Islet of Langerhans (tissue), 1 donor: Measurements from ENCODE around the gene C1orf226.

ENCODE experiments used
- FAIRE-seq: peaks from one replicate; lab custom pipeline; 2011; peaks lifted over from hg19 to GRCh38; lab: Jason Lieb, UNC

The C1orf226 gene

DNA sequence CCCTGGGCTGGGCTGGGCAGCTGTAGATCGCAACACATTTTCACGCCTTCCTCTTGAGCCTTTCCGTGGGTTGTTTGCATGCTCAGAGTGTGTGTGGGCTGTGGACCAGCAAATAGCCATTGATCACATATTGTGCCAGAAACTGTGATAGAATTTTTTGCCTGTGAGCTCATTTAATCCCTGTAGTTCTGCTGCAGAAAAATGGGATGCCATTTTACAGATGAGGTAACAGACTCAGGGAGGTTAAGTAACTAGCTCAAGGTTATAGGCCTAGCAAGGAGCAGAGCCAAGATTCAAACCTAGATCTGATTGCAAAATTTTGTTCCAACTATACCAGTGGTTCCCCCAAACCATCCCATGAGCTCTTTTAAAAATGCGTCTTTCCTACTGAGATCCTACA is 15.4 kb upstream of the C1orf226 start:
- FAIRE-seq: no peak

DNA sequence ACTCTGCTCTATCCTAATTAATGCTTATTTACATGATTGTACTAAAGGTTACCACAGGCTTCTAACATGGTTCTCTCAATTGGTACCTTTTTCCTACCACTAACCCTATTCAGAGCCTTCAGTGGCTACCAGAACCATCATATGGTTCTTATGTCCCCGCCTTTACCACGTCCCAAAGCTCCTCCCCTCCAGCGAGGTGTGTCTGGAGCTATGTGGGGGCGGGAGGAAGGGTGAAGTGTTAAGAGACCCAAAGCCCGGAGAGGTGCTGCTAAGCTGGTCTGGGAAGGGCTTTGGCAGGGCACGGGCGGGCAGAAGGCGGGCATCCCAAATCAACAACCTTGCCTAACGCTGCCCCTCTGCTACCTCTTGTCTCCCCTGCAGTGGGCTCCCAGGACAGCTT is 14.9 kb upstream of the C1orf226 start:
- no peak for FAIRE-seq

DNA sequence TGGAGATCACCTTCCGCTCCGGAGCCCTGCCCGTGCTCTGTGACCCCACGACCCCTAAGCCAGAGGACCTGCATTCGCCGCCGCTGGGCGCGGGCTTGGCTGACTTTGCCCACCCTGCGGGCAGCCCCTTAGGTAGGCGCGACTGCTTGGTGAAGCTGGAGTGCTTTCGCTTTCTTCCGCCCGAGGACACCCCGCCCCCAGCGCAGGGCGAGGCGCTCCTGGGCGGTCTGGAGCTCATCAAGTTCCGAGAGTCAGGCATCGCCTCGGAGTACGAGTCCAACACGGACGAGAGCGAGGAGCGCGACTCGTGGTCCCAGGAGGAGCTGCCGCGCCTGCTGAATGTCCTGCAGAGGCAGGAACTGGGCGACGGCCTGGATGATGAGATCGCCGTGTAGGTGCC is 14.5 kb upstream of the C1orf226 start:
- FAIRE-seq: no peak

DNA sequence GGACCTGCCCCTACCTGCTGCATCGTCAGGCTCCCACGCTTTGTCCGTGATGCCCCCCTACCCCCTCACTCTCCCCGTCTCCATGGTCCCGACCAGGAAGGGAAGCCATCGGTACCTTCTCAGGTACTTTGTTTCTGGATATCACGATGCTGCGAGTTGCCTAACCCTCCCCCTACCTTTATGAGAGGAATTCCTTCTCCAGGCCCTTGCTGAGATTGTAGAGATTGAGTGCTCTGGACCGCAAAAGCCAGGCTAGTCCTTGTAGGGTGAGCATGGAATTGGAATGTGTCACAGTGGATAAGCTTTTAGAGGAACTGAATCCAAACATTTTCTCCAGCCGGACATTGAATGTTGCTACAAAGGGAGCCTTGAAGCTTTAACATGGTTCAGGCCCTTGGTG is 13.8 kb upstream of the C1orf226 start:
- FAIRE-seq: no peak

DNA sequence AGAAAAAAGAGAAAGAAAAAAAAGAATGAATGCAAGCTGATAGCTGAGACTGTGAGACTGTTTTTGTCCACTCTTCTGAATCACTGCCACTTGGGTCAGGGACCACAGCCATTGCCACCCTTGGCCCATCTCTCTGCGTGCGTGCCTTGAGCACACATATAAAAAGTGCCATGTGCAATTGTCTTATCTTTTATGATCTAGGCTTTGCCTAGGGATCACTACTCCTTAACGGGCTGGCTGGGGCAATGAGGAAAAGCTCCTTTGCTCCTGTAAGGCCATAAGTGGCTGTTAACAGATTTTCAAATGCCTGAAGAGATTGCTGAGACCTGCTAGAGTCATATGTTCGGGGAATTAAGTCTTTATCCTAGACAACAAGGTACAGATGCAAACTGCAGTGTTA is 13.1 kb upstream of the C1orf226 start:
- FAIRE-seq: no peak

DNA sequence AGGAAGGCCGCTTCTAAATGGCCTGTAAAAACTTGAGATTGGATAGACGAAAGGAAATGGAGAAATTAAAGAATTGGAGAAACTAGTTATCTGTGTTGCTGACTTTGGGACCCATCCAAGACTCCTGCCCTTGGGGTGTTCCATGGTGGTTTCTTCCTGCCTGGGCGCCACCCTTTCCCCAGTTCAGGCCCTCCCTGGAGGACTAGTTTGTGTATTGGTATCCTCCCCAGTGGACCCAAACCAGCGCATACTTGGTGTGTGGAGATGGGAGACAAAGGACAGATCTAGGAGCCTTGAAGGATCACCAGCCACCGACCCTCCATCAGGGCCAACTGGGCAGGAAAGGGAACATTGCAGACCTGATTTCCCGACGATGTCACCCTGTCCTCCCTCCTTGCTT is 12.0 kb upstream of the C1orf226 start:
- no peak for FAIRE-seq

DNA sequence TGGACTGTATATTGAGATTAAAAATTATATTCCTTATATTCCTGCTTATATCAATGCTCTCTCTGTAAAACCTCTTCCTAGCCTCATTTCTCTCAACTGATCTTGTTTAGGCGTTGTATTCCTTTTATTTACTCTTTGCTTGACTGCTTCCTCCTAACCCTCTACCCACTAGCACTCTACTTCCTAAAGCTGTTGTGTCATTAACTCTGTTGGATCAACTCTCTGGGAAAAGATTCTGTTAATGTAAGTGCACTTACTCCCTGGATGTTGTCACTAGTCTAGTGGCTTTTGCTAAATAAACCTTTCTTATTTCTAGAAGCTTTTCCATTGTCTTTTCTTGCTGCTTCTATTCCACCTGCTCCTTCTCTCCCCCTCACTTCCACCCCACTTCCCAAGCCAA is 11.4 kb upstream of the C1orf226 start:
- FAIRE-seq: no peak

DNA sequence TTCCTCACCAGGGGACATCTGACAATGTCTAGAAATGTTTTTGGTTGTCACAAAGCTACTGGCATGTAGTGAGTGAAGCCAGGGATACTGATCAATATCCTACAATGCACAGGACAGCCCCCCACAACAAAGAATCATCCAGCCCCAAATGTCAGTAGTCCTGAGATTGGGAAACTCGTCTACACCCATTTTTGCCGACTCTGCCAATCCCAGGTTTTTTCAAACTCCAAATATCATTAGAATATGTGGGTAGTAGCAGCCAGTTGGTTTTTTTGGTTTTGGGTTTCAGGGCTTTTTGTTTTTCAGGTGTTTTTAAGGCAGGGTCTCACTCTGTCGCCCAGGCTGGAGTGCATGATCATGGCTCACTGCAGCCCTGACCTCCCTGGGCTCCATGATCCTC is 10.8 kb upstream of the C1orf226 start:
- no peak for FAIRE-seq

DNA sequence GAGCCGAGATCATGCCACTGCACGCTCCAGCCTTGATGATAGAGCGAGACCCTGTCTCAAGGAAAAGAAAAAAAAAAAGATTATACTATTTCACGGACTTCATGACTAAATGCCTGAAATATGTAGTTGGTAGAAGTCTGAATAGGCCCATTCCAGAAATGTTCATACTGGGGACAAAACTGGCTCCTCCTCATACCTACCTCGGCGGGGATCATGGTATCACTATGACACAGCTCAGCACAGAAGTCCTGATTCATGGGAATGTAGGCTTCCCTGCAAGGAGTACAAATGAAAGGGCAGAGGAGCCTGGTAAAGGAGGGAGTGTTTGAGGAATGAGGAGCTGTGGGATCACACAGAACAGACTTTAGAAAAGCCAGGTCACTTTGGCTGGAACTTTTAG is 9.9 kb upstream of the C1orf226 start:
- no peak for FAIRE-seq

DNA sequence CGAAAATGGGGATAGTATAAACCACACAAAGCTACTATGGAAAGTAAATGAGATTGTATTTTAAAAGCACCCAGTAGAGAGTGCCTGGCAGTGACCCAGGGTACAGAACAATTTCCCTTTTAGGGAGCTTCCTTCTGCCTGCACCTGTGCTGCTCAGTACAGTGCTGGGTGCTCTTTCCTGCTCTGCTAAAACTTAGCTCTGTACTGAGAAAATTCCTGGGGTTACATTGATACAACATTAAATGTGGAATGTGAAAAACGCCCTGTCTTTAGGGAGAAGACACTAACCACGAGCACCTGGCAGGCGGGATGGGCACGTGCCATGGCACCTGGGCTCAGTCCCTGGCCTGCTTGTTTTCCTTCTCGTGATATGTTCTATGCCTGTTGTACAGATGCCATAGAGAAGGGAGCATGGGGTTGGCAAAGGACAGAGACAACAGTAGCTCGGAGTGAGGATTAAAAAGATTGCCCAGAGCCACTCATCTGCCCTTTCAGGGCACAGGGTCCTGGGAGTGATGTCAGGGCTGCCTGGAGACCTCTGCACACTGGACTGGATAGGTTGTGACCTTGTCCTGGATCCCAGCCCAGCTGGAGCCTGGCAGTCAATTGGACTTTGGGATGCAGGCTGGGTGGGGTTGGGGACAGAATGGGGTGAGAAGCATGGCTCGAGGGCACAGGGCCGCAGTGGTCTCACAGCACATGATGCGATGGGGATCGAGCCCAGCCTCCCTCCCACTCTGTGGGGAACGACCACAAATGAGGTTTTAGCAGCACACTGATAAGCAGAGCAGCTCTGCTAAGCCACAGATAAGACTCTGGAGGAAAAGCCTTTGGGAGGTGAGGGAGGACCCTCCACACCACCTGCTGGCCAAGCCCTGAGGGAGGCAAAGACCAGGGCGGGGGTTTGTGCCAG is 9.1 kb upstream of the C1orf226 start:
- FAIRE-seq: no peak

DNA sequence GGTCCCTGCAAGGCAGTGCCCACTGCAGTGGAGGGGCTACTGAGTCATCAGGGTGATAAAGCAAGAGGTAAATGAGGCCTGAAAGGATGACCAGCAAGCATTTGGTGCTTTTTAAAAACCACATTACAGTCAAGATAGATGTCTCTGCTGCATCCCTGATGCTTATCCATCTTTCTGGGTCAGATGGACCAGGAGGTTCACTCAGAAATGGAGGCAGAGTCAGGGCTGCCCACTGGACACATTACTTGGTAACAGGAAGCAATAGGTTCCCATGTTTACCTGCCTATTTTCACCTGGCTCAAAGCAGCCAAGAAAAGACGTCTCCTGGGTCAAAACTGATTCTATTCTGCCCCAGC is 8.5 kb upstream of the C1orf226 start:
- FAIRE-seq: no peak

DNA sequence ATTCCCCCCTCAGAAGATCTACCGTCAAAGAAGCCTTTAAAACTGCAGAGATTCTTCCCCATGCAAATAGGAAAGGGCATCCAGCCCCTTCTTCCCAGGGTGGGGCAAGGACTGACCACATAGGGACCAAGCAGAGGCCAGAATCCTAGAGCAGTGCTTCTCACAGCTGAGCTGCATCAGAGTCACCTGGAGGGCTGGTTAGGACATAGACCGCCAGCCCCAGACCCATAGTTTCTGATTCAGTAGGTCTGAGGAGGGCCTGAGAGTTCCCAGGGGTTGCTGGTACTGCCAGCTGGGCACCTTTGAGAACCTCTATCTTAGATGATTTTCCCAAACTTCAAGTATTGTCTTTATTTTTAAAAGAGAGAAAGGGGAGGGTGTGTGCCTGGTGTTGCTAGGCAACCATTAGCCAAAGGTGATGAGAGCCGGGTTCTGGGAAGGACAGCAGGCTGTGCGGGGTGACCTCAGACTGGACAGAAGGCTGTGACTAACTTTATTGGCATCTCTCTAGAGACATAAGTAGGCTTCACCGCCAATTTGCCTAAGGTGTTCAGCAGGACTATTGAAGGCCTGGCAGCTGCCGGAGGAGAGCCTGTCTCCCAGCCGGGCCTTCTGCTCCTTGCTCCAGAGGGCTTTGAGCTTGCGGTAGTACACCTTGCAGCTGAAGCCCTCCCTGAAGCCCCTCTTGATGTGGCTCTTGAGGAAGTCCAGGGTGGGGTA is 7.8 kb upstream of the C1orf226 start:
- no peak for FAIRE-seq

DNA sequence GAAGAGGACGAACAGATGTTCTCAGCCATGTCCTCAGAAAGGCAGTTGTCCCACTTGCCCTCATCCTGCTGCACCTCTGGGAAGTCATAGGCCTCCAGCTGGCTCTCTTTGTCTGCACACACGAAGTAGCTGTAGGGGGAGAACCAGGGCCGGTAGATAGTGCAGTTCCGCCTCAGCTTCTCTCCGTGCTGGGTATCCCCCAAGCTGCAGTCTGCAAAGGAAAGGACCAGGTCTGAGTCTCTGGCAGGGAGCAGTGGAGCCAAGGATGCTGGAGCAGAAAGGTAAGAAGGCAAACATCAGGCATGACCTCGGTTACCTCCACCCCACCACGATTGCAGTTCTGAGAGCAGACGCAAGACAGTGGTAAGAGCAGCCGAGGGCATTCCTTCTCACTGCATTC is 7.1 kb upstream of the C1orf226 start:
- FAIRE-seq: no peak

DNA sequence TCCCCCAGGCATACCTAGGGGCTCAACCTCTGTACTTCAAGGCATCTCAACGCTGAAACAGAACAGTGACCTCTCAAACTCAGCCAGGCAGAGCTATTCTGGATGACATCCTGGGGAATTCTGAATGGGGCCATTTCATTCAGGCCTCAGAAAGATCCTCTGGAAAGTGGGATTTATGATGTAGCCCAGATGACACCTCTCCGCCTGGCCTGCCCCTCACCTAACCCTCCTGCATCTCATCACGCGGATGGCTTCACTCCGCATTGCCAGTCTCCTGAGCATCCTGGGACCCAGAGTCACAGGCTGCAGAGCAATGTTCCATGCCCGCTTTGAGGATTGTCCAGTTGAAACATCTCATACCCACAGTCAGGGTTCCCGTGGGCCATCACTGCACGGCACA is 6.1 kb upstream of the C1orf226 start:
- no peak for FAIRE-seq

DNA sequence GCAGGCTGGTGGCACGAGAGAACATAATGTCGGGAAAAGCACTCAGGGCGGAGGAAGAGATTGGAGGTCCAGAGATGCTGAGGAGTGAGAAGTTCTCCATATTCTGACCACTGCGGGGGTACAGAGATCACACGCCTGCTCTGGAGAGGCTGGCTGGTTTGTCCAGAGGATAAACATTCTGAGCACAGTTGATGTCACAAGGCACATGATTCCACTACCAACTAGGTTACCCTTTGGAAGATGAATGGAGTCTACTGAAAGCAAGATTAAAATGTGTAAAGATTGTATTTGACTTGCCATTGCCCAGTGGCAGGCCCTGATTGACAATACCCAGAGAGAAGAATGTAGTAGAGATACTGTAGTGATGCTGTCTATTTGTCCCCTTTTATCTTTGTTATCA is 4.8 kb upstream of the C1orf226 start, which contains the start of gene SPATA46:
SPATA46 (minus strand) TSS at position 164 of the 400 bp plus-strand sequence; CDS start at position 100, 64 bp downstream.
- FAIRE-seq: no peak

DNA sequence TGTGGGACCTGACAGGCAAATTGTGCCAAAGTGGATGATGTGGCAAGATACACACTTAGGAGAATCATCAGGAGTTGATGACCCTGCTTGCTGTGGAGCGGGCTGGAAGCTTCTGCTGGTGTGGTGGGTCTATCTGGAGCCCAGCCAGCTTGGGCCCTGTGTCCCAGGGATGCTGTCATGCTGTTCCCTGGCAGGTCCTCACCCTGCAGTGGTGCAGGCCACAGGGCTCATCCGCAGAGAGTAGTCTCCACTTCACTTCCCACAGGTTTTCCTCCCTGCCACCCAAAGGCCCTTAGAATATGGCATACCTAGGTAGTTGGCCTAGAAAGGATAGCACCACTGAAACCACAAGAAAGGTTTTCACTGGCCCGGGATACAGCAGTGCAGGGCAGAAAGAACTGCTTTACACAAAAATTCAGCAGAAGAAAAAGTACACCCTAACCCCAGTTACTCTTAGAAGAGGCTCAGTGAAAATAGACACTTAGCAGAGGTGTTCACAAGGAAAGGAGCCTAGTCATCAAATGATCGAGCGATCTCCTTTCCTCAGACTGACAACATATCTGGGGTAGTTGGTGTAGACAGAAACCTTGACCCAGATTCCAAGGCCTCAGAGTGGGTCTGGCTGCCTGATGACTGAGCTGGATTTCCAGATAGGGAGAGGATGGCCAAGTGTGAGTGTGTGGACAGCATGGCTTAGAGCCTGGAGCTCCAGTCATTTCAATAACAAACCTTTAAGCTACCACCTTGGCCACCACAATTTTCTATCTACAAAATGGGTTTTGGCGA is 1.3 kb upstream of the C1orf226 start:
- no peak for FAIRE-seq

DNA sequence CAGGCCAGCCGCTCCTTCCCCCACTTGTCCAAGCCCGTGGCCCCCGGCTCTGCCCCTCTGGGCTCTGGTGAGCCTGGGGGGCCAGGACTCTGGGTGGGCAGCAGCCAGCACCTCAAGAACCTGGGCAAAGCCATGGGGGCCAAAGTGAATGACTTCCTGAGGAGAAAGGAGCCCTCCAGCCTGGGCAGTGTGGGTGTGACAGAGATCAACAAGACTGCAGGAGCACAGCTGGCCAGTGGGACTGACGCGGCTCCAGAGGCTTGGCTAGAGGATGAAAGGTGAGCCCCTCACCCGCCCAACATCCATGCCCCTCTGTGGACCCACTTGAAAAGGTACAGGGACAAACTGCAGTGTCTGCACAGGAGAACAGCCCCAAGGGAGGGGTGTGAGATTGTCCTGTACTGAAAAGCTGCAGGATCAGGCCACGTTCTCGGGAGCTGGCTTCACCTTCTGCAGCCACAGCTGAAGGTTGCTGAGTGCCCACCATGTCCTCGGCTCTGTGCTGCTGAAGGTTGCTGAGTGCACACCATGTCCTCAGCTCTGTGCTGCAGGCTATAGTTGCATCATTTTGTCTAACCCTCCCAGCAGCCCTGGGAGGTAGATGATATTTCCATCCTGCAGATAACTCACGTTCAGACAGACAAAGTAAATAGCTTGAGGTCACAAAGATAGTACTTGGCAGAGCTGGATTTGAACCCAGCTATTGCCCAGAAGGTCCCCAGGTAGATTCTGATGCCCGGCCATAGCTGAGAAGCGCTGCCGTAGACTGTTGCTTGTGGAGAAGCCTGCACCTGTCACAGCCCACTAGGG is 618 bp downstream of the C1orf226 start:
- FAIRE-seq: no peak

DNA sequence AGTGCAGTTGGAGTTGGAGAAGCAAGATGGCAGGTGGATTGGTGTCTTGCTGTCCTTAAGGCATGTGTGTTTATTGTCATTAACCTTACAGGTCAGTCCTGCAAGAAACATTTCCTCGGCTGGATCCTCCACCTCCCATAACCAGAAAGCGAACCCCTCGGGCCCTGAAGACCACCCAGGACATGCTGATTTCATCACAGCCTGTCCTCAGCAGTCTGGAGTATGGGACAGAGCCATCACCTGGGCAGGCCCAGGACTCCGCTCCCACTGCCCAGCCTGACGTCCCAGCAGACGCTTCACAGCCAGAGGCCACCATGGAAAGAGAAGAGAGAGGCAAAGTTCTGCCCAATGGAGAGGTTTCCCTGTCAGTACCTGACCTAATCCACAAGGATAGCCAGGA is 1.6 kb downstream of the C1orf226 start:
- no peak for FAIRE-seq

DNA sequence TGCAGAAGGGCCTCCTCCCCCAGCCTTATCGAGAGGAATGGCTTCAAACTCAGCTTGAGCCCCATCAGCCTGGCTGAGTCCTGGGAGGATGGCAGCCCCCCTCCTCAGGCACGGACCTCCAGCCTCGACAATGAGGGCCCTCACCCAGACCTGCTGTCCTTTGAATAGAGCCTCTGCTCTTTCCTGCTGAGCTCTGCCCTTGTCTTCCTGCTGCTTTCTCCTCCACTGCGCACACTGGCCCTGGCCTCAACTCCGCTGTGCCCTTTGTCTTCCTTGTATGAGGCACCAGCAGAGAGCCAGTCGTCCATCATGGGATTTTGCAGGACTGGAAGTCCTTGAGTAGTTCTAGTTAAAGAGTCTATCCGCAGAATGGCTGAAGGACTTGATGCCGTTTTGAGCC is 2.0 kb downstream of the C1orf226 start:
- no peak for FAIRE-seq

DNA sequence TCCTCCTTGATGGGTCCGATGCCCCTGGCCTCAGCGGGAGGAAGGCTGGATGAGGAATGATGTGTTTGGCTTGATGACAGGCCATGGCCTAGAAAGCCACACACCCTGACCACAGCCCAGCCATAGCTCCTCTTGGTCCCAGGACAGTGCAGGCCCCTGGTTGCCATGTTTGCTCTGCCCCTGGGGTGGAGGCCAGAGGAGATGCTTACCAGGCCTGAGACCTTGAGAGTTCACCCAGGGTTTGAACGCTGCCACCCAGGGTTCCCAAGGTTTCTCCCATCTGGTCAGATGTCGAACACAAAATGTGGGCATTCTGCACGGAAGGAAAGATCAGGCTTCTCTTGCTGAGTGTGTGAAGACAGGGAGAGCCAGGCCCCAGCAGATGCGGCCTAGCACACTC is 2.6 kb downstream of the C1orf226 start:
- no peak for FAIRE-seq

DNA sequence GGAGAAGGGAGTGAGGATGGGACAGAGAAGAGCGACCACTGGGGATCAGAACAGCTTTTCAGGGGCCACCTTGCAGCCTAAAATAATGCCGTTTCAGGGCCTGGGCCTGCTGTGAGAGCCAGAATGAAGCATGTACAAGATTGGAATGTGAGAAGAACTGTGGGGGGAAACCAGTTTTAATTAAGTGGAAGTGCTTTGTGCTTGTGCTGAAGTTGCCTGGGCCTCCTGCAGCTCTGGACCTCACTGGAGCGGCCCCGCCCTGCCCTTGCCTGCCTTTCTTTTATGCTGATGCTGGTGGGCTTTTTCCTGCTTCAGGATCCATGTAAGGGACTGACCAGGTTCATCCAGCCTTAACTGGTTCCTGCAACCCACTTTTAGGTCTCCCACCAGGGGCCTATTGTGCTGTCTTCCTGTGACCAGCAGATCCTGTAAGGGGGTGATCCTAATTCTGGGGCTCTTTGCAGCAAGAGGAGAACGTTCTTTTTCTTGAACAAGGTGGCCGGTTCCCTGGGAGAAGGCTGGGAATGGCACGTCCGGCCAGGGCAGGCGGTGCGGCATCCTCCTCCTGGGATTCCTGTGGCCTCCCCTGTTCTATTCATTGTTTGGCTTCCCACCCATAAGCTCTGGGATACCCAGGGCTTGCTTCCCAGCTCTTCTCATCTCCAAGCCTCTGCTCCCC is 3.2 kb downstream of the C1orf226 start:
- no peak for FAIRE-seq

DNA sequence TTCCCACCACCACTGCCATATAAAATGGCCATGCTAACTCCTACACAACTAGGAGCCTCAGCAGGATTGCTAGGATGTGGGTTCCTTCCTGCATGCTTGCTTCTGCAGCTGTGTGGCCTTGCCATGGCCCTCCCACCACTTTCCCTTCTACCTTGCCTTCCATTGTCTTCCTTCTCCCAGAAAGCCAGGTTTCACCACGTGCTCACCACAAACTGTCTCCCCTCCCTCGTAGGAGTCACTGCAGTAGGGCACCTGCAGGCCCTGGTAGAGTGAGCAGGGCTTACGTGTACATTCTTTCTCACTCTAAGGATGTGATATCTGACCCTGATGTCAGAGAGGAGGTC is 3.7 kb downstream of the C1orf226 start:
- no peak for FAIRE-seq
